GM12878 (cell line): ENCODE measurements around the gene SYNPO. TPM values are rescaled to one million over a fixed set of nuclear protein-coding genes. Genes with fewer than 3 reads are reported as not detected.

Experiments used
- ATAC-seq: fragments of 200-7000 bp; cut with Tn5 transposase; 3 replicates; pipeline ENCODE4 v1.9.1; 2020; ENCODE audit warnings: mild to moderate bottlenecking, moderate library complexity
- BruUV-seq: library from RNA; stranded (reverse); fragments of 400-500 nt; replicated peaks from 2 replicates; lab custom pipeline; 2021; lab: Mats Ljungman, UMichigan
- CTCF ChIA-PET: fragments of 300-600 bp; sonication (Branson Sonifier 250); formaldehyde crosslinking; extraction: SDS; loops from one replicate; lab custom pipeline; 2021; ENCODE audit warnings: inconsistent platforms; lab: Yijun Ruan, JAX
- POLR2A ChIA-PET: fragments of 350-600 bp; formaldehyde crosslinking; extraction: SDS; loops from one replicate; lab custom pipeline; 2021; ENCODE audit warnings: inconsistent platforms; lab: Charles Lee
- RAD21 ChIA-PET: fragments of 300-600 bp; sonication (Branson Sonifier 250); formaldehyde crosslinking; loops from one replicate; lab custom pipeline; 2023; ENCODE audit warnings: antibody characterized with exemption; ENCODE audit not compliant: unreplicated experiment; lab: Charles Lee
- SMC1A ChIA-PET: fragments of 300-600 bp; sonication (Branson Sonifier 250); formaldehyde crosslinking; loops from one replicate; lab custom pipeline; 2023; ENCODE audit not compliant: unreplicated experiment, uncharacterized antibody; lab: Charles Lee
- DNase-seq: peaks from one replicate; pipeline ENCODE4 v3.0.0-alpha.2; 2011; ENCODE audit warnings: low read depth, low spot score
- FAIRE-seq: peaks from 3 replicates; lab custom pipeline; 2011; peaks lifted over from hg19 to GRCh38; lab: Jason Lieb, UNC
- H2AFZ ChIP-seq: 2 replicates; pipeline ENCODE4 v1.6.0; 2011; ENCODE audit warnings: low read depth, low read length, control low read depth; ENCODE audit not compliant: control insufficient read depth
- H3K27ac ChIP-seq: 2 replicates; pipeline ENCODE4 v1.5.1; 2011; ENCODE audit warnings: control low read depth; ENCODE audit not compliant: control insufficient read depth, insufficient read depth
- H3K27me3 ChIP-seq, 2 experiments: replicated peaks in 1 of 2; 2 replicates each; pipeline versions ENCODE4 v1.6.0 to v1.6.1; 2011; ENCODE audit warnings: low read length in 1 of 2; ENCODE audit not compliant: control insufficient read depth in 2 of 2, insufficient read depth in 2 of 2
- H3K36me3 ChIP-seq, 2 experiments: 2 replicates each; pipeline ENCODE4 v1.5.1; 2011; ENCODE audit warnings: low read length in 1 of 2; ENCODE audit not compliant: control insufficient read depth in 2 of 2, insufficient read depth in 2 of 2
- H3K4me1 ChIP-seq: 2 replicates; pipeline ENCODE4 v1.6.1; 2011; ENCODE audit warnings: mild to moderate bottlenecking, low read length, moderate library complexity, mixed read lengths; ENCODE audit not compliant: control insufficient read depth, insufficient read depth
- H3K4me2 ChIP-seq: 2 replicates; pipeline ENCODE4 v1.6.0; 2011; ENCODE audit warnings: control low read depth; ENCODE audit not compliant: control insufficient read depth, insufficient read depth
- H3K4me3 ChIP-seq: fragments of 200-600 bp; sonication (generic); 2 replicates; pipeline ENCODE4 v1.5.1; 2016
- H3K79me2 ChIP-seq: 2 replicates; pipeline ENCODE4 v1.6.0; 2011; ENCODE audit warnings: low read length; ENCODE audit not compliant: control insufficient read depth, insufficient read depth
- H3K9ac ChIP-seq: 2 replicates; pipeline ENCODE4 v1.8.0; 2011; ENCODE audit warnings: low read length, control low read depth, mixed read lengths; ENCODE audit not compliant: control insufficient read depth, insufficient read depth
- H3K9me3 ChIP-seq: replicated peaks from 3 replicates; pipeline ENCODE4 v1.5.1; 2011; ENCODE audit warnings: mild to moderate bottlenecking, low read length; ENCODE audit not compliant: control insufficient read depth, insufficient read depth
- H4K20me1 ChIP-seq: 2 replicates; pipeline ENCODE4 v1.6.0; 2011; ENCODE audit not compliant: control insufficient read depth, insufficient read depth
- BHLHE40 ChIP-seq, 2 experiments: fragments of 450-650 bp in 1 of 2; IDR thresholded peaks; 2 replicates each; pipeline ENCODE4 v1.6.1; 2011 to 2017; ENCODE audit warnings: low read depth in 2 of 2, borderline replicate concordance in 1 of 2, improper control_type of control experiment in 1 of 2, low read length in 1 of 2, mild to moderate bottlenecking in 1 of 2
- GATAD2B ChIP-seq: fragments of 450-650 bp; conservative IDR thresholded peaks from 2 replicates; pipeline ENCODE4 v1.6.1; 2017; ENCODE audit warnings: low read depth, mild to moderate bottlenecking, moderate library complexity
- IKZF2 ChIP-seq, 2 experiments: fragments of 450-650 bp; IDR thresholded peaks; 2 replicates each; pipeline ENCODE4 v1.6.1; 2017; ENCODE audit warnings: mild to moderate bottlenecking in 2 of 2, moderate library complexity in 2 of 2
- KLF5 ChIP-seq: fragments of 450-650 bp; IDR thresholded peaks from 2 replicates; pipeline ENCODE4 v1.6.1; 2014; ENCODE audit warnings: mild to moderate bottlenecking; ENCODE audit not compliant: partially characterized antibody
- MYB ChIP-seq: fragments of 150-350 bp; IDR thresholded peaks from 2 replicates; pipeline ENCODE4 v1.6.1; 2014; ENCODE audit warnings: mild to moderate bottlenecking, low read depth, low read length, borderline replicate concordance
- NKRF ChIP-seq: fragments of 450-650 bp; conservative IDR thresholded peaks from 2 replicates; pipeline ENCODE4 v1.6.1; 2017; ENCODE audit warnings: mild to moderate bottlenecking, moderate library complexity
- RAD51 ChIP-seq: fragments of 450-650 bp; IDR thresholded peaks from 2 replicates; pipeline ENCODE4 v1.6.1; 2016; ENCODE audit warnings: moderate library complexity, mild to moderate bottlenecking, inconsistent platforms
- SMARCA5 ChIP-seq: fragments of 450-650 bp; IDR thresholded peaks from 2 replicates; pipeline ENCODE4 v1.6.1; 2017; ENCODE audit warnings: mild to moderate bottlenecking
- SUZ12 ChIP-seq: fragments of 200-600 bp; sonication (generic); IDR thresholded peaks from one replicate; pipeline ENCODE4 v1.6.1; 2018; ENCODE audit warnings: antibody characterized with exemption, mild to moderate bottlenecking; ENCODE audit not compliant: unreplicated experiment
- ZNF274 ChIP-seq: IDR thresholded peaks from one replicate; pipeline ENCODE4 v1.8.0; 2011; ENCODE audit not compliant: insufficient read length, insufficient read depth
- WGBS: methylation state at CpG from one replicate; pipeline ENCODE4 v1.1.6; 2016; ENCODE audit warnings: low lambda C conversion rate; ENCODE audit not compliant: insufficient replicate concordance, insufficient coverage; ENCODE audit errors: missing lambda C conversion rate; 5-methylcytosine and 5-hydroxymethylcytosine counted together
- in situ Hi-C: fragments of 300-500 bp; cut with MboI; formaldehyde crosslinking; loops from 9 replicates; pipeline ENCODE4 v1.14.3; 2018; ENCODE audit warnings: mixed read lengths
- intact Hi-C: fragments of 100-400 bp; cut with micrococcal nuclease; formaldehyde crosslinking; loops from one replicate; pipeline ENCODE4 v1.14.2; 2022; ENCODE audit not compliant: unreplicated experiment
- polyA plus RNA-seq, 11 experiments: library from polyadenylated mRNA; depleted of rRNA in 4 of 11; unstranded in 6 of 11; stranded (reverse) in 5 of 11; fragments of >200 nt; fragmentation: Nextera tagmentation in 4 of 11; fragmentation: Illumina TruSeq in 1 of 11; extraction: Ambion mirVana in 4 of 11; extraction: Trizol in 1 of 11; gene quantifications; 1 replicate in 1 of 11; 2 replicates in 10 of 11; pipeline versions ENCODE4 v1.2.1 to v1.2.3, GENCODE V29; 2011 to 2016; ENCODE audit warnings: inconsistent platforms in 2 of 11, missing spikeins in 2 of 11, low read depth in 1 of 11
- total RNA-seq, 4 experiments: library from RNA; depleted of rRNA in 3 of 4; stranded (reverse); fragments of >200 nt in 3 of 4; fragmentation: Illumina TruSeq in 1 of 4; extraction: Trizol in 1 of 4; gene quantifications; 2 replicates each; pipeline versions ENCODE4 v1.2.1 to v1.2.3, GENCODE V29; 2013 to 2021
- TF ChIP-seq, protein P1 (sequence below): fragments of 450-650 bp; IDR thresholded peaks from 2 replicates; pipeline ENCODE4 v1.6.1; 2016; ENCODE audit warnings: mild to moderate bottlenecking

The SYNPO gene
- total and polyA plus RNA-seq, 10 of the 15 experiments (the other 5 are each of a cell fraction or from before 2014, with no cell fraction given), result 0.77 to 21.0 (median 3.9) TPM

DNA sequence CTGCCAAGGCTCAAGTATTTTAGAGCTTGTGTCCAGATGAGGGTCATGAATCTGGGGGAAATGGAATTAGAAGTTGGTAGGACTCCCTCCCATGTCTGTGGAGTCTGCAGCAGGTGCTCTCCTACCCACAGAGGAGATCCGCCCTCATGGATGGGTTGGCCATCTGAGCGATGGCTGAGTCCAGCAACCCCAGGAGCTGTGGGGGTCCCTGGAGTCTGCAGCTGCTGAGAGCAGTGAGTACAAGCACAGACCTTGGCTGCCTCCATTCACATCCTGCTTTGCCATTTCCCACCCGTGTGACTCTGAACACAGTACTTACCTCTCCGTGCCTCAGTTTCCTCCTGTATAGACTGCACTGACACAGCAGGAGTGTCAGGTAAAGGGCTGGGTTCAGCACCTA, 25.8 kb upstream of the SYNPO start (continued):
- TF ChIP-seq, protein P1, sequence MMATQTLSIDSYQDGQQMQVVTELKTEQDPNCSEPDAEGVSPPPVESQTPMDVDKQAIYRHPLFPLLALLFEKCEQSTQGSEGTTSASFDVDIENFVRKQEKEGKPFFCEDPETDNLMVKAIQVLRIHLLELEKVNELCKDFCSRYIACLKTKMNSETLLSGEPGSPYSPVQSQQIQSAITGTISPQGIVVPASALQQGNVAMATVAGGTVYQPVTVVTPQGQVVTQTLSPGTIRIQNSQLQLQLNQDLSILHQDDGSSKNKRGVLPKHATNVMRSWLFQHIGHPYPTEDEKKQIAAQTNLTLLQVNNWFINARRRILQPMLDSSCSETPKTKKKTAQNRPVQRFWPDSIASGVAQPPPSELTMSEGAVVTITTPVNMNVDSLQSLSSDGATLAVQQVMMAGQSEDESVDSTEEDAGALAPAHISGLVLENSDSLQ, result no peak

- no peak for DNase-seq
- Histone ChIP-seq H3K4me1 (no peaks in the 10 kb centered on the region), H3K27ac (no peak overlapping the region), H3K4me3 (no peak overlapping the region), H4K20me1 (no peaks in the 10 kb centered on the region), H3K9me3 (no peaks in the 10 kb centered on the region), H3K9ac (no peak overlapping the region), H2AFZ (no peak overlapping the region), H3K27me3 (no peaks in the 10 kb centered on the region; a peak in 1 of 4 replicates), H3K4me2 (no peak overlapping the region), H3K79me2 (no peaks in the 10 kb centered on the region), H3K36me3 (no peaks in the 10 kb centered on the region)
- BruUV-seq, result no TSS peak
- ChIA-PET POLR2A (interaction anchor here (0.6 kb wide), 1 partner anchor 122 kb away, joined by 3 read pairs; no protein-coding TSS in a partner anchor), CTCF (interaction anchor here (1.4 kb wide), 1 partner anchor 55 kb away, joined by 3 read pairs; no protein-coding TSS in a partner anchor), SMC1A (interaction anchor here (0.6 kb wide), 1 partner anchor 1126 kb away, joined by 3 read pairs; no protein-coding TSS in a partner anchor), RAD21 (no interaction called here)
- in situ Hi-C loops (no loop called here), intact Hi-C loops (no loop called here)
- no peak for ATAC-seq
- no peak for FAIRE-seq
- WGBS, result 48% methylated on average over 15 of the region's 17 CpGs
- TF ChIP-seq GATAD2B (no peak), NKRF (no peak), RAD51 (no peak), KLF5 (no peak), SMARCA5 (no peak), ZNF274 (no peak), MYB (no peak), SUZ12 (no peak), BHLHE40 (IDR thresholded peaks at IDR 0.05; ENCODE audit: borderline replicate concordance in 1 of 2, low read depth in 2 of 2, low read length in 1 of 2) (no peak), IKZF2 (IDR thresholded peaks at IDR 0.05) (no peak)
- TF ChIP-seq, protein P1, result no peak
Measured at GRCh38 chr5:150615141-150615699, 25.2 kb upstream of the SYNPO start.
